Gastrocnemius medialis (tissue), 4 donors: Measurements from ENCODE around the gene SPON2. TPM values are rescaled to one million over a fixed set of nuclear protein-coding genes. Genes with fewer than 3 reads are reported as not detected.

Experiments used
- ATAC-seq, 2 donors: fragments of 150-250 bp; one replicate each; pipeline ENCODE4 v1.9.1; 2016
- DNase-seq, 2 donors: peaks; one replicate each; pipeline ENCODE4 v3.0.0-alpha.2; 2019
- H3K27ac ChIP-seq, 4 donors: fragments of 200-600 bp; sonication (generic); 1 replicate in 1 of 4; 2 replicates in 3 of 4; pipeline ENCODE4 v1.5.1; 2016 to 2018; ENCODE audit warnings: mild to moderate bottlenecking in 2 of 4, moderate library complexity in 1 of 4
- H3K27me3 ChIP-seq, 3 donors: fragments of 200-600 bp; sonication (generic) in 2 of 3; 1 replicate in 1 of 3; 2 replicates in 2 of 3; pipeline versions ENCODE4 v1.5.1 to v1.6.0; 2016 to 2019; ENCODE audit warnings: mild to moderate bottlenecking in 1 of 3, moderate library complexity in 1 of 3
- H3K36me3 ChIP-seq, 2 donors: fragments of 200-600 bp; sonication (generic) in 1 of 2; one replicate each; pipeline ENCODE4 v1.5.1; 2017 to 2018
- H3K4me1 ChIP-seq, 2 donors: fragments of 200-600 bp; sonication (generic) in 1 of 2; one replicate each; pipeline ENCODE4 v1.5.1; 2016 to 2017; ENCODE audit warnings: mild to moderate bottlenecking in 2 of 2
- H3K4me3 ChIP-seq, 4 donors: fragments of 200-600 bp; sonication (generic) in 3 of 4; 1 replicate in 1 of 4; 2 replicates in 3 of 4; pipeline ENCODE4 v1.5.1; 2016 to 2019; ENCODE audit warnings: mild to moderate bottlenecking in 2 of 4
- H3K9me3 ChIP-seq, 3 donors: fragments of 200-600 bp; sonication (generic) in 2 of 3; 1 replicate in 1 of 3; 2 replicates in 2 of 3; pipeline ENCODE4 v1.5.1; 2016 to 2019
- CTCF ChIP-seq, 5 experiments: fragments of 450-650 bp in 3 of 5; fragments of 200-600 bp in 2 of 5; sonication (generic) in 2 of 5; IDR thresholded peaks in 4 of 5; conservative IDR thresholded peaks in 1 of 5; 1 replicate in 4 of 5; 2 replicates in 1 of 5; pipeline ENCODE4 v1.5.1; 2016 to 2019; ENCODE audit warnings: antibody characterized with exemption in 5 of 5, mild to moderate bottlenecking in 3 of 5, moderate library complexity in 3 of 5
- POLR2A ChIP-seq, 2 donors: fragments of 450-650 bp; IDR thresholded peaks; one replicate each; pipeline ENCODE4 v1.6.1; 2017; ENCODE audit warnings: antibody characterized with exemption in 2 of 2, mild to moderate bottlenecking in 2 of 2, moderate library complexity in 2 of 2
- in situ Hi-C, 4 donors: fragments of 200-750 bp; cut with MboI; loops; one replicate each; pipeline versions ENCODE4 v1.15.0 to v1.8.0; 2017; ENCODE audit warnings: low sequenced_read_pairs in 4 of 4
- intact Hi-C: fragments of 100-400 bp; cut with DNase I; formaldehyde crosslinking; loops from one replicate; pipeline ENCODE4 v1.15.1; 2023; ENCODE audit warnings: low total_unique reads
- total RNA-seq, 4 donors: library from RNA; depleted of rRNA; stranded (reverse); fragments of >200 nt; gene quantifications; one replicate each; pipeline versions ENCODE4 v1.1.0 to v1.2.3, GENCODE V29; 2016

The SPON2 gene
- total RNA-seq, 4 donors from 2014 or later: 5.0 to 8.9 (median 5.2) TPM

GRCh38 chr4:1164444-1164843 is 7.9 kb downstream of the SPON2 start:
- no peak overlapping the region for H3K4me3 ChIP-seq
- peaks cover 4 to 6% of the 10 kb centered on the region in 2 donors for H3K4me1 ChIP-seq
- intact Hi-C loops: no loop called here
- no peaks in the 10 kb centered on the region for H3K36me3 ChIP-seq
- in situ Hi-C loops: loop anchor here in 1 of 4 donors (10.0 kb wide), 1 partner anchor 100 kb away; no protein-coding TSS in a partner anchor
- no peaks in the 10 kb centered on the region for H3K27me3 ChIP-seq
- no peaks in the 10 kb centered on the region for H3K9me3 ChIP-seq
- ATAC-seq: no peak
- DNase-seq: no peak
- H3K27ac ChIP-seq: no peak overlapping the region
- TF ChIP-seq CTCF (IDR thresholded peaks at IDR 0.05 in 4 of 5, conservative IDR thresholded peaks at IDR 0.05 in 1 of 5) (no peak), POLR2A (IDR thresholded peaks at IDR 0.05) (no peak)

- no peak for ATAC-seq
- TF ChIP-seq CTCF (IDR thresholded peaks at IDR 0.05 in 4 of 5, conservative IDR thresholded peaks at IDR 0.05 in 1 of 5) (no peak), POLR2A (IDR thresholded peaks at IDR 0.05) (no peak)
- intact Hi-C loops: no loop called here
- Histone ChIP-seq H3K36me3 (no peaks in the 10 kb centered on the region), H3K27me3 (no peaks in the 10 kb centered on the region), H3K9me3 (no peaks in the 10 kb centered on the region), H3K4me3 (no peak overlapping the region), H3K4me1 (peaks cover 4 to 6% of the 10 kb centered on the region in 2 donors), H3K27ac (no peak overlapping the region)
- in situ Hi-C loops: loop anchor here in 1 of 4 donors (10.0 kb wide), 1 partner anchor 101 kb away; no protein-coding TSS in a partner anchor
- DNase-seq: no peak
Measured at GRCh38 chr4:1164040-1164439, 8.3 kb downstream of the SPON2 start.

- ATAC-seq: no peak
- DNase-seq: no peak
- in situ Hi-C loops: loop anchor here in 1 of 4 donors (10.0 kb wide), 1 partner anchor 104 kb away; no protein-coding TSS in a partner anchor
- intact Hi-C loops: no loop called here
- H3K27me3 ChIP-seq: no peaks in the 10 kb centered on the region
- no peak overlapping the region for H3K27ac ChIP-seq
- no peak overlapping the region for H3K4me3 ChIP-seq
- peaks cover 0 to 2% of the 10 kb centered on the region in 2 donors for H3K4me1 ChIP-seq
- TF ChIP-seq CTCF (IDR thresholded peaks at IDR 0.05 in 4 of 5, conservative IDR thresholded peaks at IDR 0.05 in 1 of 5) (no peak), POLR2A (IDR thresholded peaks at IDR 0.05) (no peak)
- H3K9me3 ChIP-seq: no peaks in the 10 kb centered on the region
- H3K36me3 ChIP-seq: no peaks in the 10 kb centered on the region
Measured at GRCh38 chr4:1160351-1160750, 12.0 kb downstream of the SPON2 start.

- in situ Hi-C loops: loop anchor here in 1 of 4 donors (10.0 kb wide), 1 partner anchor 109 kb away; no protein-coding TSS in a partner anchor
- Histone ChIP-seq H3K27ac (no peak overlapping the region), H3K4me3 (no peak overlapping the region)
Measured at GRCh38 chr4:1156069-1156468, 16.3 kb downstream of the SPON2 start.

More at GRCh38 chr4:1156069-1156468, 16.3 kb downstream of the SPON2 start:
- no peaks in the 10 kb centered on the region for H3K36me3 ChIP-seq
- H3K27me3 ChIP-seq: peaks cover 0 to 3% (median 0%) of the 10 kb centered on the region in 3 donors
- no peaks in the 10 kb centered on the region for H3K9me3 ChIP-seq
- H3K4me1 ChIP-seq: peaks cover 6 to 9% of the 10 kb centered on the region in 2 donors
- DNase-seq (no peak), ATAC-seq (no peak)
- intact Hi-C loops: no loop called here
- TF ChIP-seq CTCF (IDR thresholded peaks at IDR 0.05 in 4 of 5, conservative IDR thresholded peaks at IDR 0.05 in 1 of 5) (no peak), POLR2A (IDR thresholded peaks at IDR 0.05) (no peak)
